SU-DHL-6 (cell line): ENCODE data around the gene DUOX2.

Experiments
- H2AFZ ChIP-seq: fragments of 200-600 bp; sonication (generic); 2 replicates; pipeline ENCODE4 v1.6.1; 2014; ENCODE audit warnings: low read depth, mild to moderate bottlenecking, moderate library complexity, mixed read lengths, antibody characterized with exemption, low read length; ENCODE audit not compliant: severe bottlenecking
- H3F3A ChIP-seq: fragments of 200-600 bp; shearing (Covaris generic); 2 replicates; pipeline ENCODE4 v1.6.0; 2016; ENCODE audit warnings: antibody characterized with exemption, mild to moderate bottlenecking; ENCODE audit not compliant: insufficient read depth
- H3K27ac ChIP-seq: fragments of 200-600 bp; sonication (generic); 2 replicates; pipeline ENCODE4 v1.5.1; 2016; ENCODE audit warnings: low read depth, mild to moderate bottlenecking, low read length, moderate library complexity, mixed read lengths
- H3K27me3 ChIP-seq: fragments of 200-600 bp; sonication (generic), shearing (Covaris generic); 2 replicates; pipeline ENCODE4 v1.6.0; 2014; ENCODE audit warnings: mild to moderate bottlenecking, low read length
- H3K36me3 ChIP-seq: fragments of 200-600 bp; sonication (generic); 2 replicates; pipeline ENCODE4 v1.6.1; 2014; ENCODE audit warnings: mild to moderate bottlenecking, low read length, mixed read lengths
- H3K4me2 ChIP-seq: fragments of 300-600, 200-600 bp; shearing (Covaris generic), sonication (generic); 2 replicates; pipeline ENCODE4 v1.6.0; 2014; ENCODE audit warnings: low read length, low read depth, mild to moderate bottlenecking; ENCODE audit not compliant: poor library complexity, severe bottlenecking
- H3K4me3 ChIP-seq: fragments of 200-600 bp; sonication (generic); 2 replicates; pipeline ENCODE4 v1.5.1; 2014; ENCODE audit warnings: antibody characterized with exemption, low read length, mild to moderate bottlenecking, mixed read lengths; ENCODE audit not compliant: insufficient read depth, poor library complexity, severe bottlenecking
- H3K79me2 ChIP-seq: fragments of 200-600 bp; sonication (generic); 2 replicates; pipeline ENCODE4 v1.6.1; 2014; ENCODE audit warnings: mild to moderate bottlenecking, low read length, moderate library complexity; ENCODE audit not compliant: insufficient read depth
- H3K9ac ChIP-seq: fragments of 200-600 bp; sonication (generic); 2 replicates; pipeline ENCODE4 v1.7.0; 2014; ENCODE audit warnings: mild to moderate bottlenecking, low read length
- H3K9me2 ChIP-seq: fragments of 200-600 bp; sonication (generic); replicated peaks from 2 replicates; pipeline ENCODE4 v1.6.1; 2014; ENCODE audit warnings: low read length; ENCODE audit not compliant: insufficient read depth
- H3K9me3 ChIP-seq: fragments of 200-600 bp; sonication (generic); 2 replicates; pipeline ENCODE4 v1.6.1; 2014; ENCODE audit warnings: low read length, mixed read lengths; ENCODE audit not compliant: insufficient read depth
- H4K20me1 ChIP-seq: fragments of 200-600 bp; sonication (generic); 2 replicates; pipeline ENCODE4 v1.6.1; 2014; ENCODE audit warnings: low read depth, mild to moderate bottlenecking, antibody characterized with exemption, low read length, moderate library complexity, mixed read lengths
- EZH2phosphoT487 ChIP-seq: fragments of 200-600 bp; sonication (generic), shearing (Covaris generic); conservative IDR thresholded peaks from 2 replicates; pipeline ENCODE4 v1.6.1; 2018; ENCODE audit warnings: mild to moderate bottlenecking, antibody characterized with exemption, low read length, moderate library complexity, mixed read lengths
- TF ChIP-seq, protein P1 (sequence below): fragments of 200-600 bp; sonication (generic); IDR thresholded peaks from one replicate; pipeline ENCODE4 v1.5.1; 2017; ENCODE audit warnings: antibody characterized with exemption, mild to moderate bottlenecking, low read length, moderate library complexity; ENCODE audit not compliant: insufficient read depth, poor library complexity, severe bottlenecking

The DUOX2 gene

DNA sequence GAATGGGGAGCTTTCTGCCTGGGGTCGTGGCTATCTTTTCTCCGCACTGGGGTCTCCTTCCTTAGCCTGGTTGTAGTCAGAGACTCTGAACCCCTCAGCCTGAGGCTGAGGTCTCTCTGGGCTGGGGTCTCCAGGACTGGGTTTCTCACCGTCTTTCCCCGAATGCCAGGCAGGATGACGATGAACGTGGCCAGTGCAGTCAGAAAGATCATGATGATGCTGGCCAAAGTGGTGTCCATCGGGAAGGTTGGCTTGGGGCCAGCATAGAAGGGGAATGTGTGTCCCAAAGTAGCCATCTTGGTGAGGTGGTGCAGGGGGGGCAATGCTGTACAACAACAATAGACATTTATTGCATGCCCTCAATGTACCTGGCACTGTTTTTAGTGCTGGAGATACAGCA is 8.7 kb upstream of the DUOX2 start:
- no peak overlapping the region for H3K4me3 ChIP-seq
- H3K4me2 ChIP-seq: no peak overlapping the region
- no peaks in the 10 kb centered on the region for H3K36me3 ChIP-seq
- H3K9me2 ChIP-seq: no peaks in the 10 kb centered on the region
- no peaks in the 10 kb centered on the region for H3K79me2 ChIP-seq
- H2AFZ ChIP-seq: no peak overlapping the region
- H3K27me3 ChIP-seq: no peaks in the 10 kb centered on the region
- no peak overlapping the region for H3K27ac ChIP-seq
- H3K9me3 ChIP-seq: no peaks in the 10 kb centered on the region
- no peak for TF ChIP-seq EZH2phosphoT487
- TF ChIP-seq, protein P1, sequence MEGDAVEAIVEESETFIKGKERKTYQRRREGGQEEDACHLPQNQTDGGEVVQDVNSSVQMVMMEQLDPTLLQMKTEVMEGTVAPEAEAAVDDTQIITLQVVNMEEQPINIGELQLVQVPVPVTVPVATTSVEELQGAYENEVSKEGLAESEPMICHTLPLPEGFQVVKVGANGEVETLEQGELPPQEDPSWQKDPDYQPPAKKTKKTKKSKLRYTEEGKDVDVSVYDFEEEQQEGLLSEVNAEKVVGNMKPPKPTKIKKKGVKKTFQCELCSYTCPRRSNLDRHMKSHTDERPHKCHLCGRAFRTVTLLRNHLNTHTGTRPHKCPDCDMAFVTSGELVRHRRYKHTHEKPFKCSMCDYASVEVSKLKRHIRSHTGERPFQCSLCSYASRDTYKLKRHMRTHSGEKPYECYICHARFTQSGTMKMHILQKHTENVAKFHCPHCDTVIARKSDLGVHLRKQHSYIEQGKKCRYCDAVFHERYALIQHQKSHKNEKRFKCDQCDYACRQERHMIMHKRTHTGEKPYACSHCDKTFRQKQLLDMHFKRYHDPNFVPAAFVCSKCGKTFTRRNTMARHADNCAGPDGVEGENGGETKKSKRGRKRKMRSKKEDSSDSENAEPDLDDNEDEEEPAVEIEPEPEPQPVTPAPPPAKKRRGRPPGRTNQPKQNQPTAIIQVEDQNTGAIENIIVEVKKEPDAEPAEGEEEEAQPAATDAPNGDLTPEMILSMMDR: no peak
- H3F3A ChIP-seq: no peaks in the 10 kb centered on the region
- H4K20me1 ChIP-seq: no peaks in the 10 kb centered on the region; the same call in 1 of the 2 replicates
- no peak overlapping the region for H3K9ac ChIP-seq

DNA sequence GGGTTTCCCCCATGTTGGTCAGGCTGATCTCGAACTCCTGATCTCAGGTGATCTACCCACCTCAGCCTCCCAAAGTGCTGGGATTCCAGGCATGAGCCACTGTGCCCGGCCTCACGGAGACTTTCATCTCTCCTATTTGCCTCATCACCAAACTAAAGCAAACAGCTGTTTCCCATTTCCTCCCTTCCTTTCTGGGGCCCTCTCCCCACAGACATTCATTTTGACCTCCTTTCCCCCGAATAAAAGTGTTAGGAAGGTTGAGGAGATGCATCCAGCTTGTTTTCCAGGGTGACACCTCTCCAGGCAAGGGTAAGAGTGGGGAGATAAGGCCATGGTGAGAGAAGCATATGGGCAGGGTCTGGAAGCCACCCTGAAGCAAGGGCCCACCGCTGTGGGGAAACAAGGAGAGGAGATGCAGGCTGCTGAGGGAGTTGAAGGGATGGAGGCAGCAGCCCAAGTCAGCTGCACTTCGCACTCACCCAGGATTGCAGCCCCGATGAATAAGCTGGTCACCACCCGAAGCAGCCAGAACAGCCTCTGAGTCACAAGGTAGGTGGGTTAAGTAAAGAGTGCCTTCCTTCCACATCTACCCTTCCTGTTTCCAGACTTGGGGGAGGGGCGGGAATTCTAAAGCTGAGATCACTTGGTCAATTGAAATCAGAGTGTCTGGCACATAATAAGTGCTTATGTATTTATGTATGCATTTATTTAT is 7.9 kb upstream of the DUOX2 start:
- Histone ChIP-seq H2AFZ (no peak overlapping the region), H3K36me3 (no peaks in the 10 kb centered on the region), H4K20me1 (no peaks in the 10 kb centered on the region; the same call in 1 of the 2 replicates), H3K27ac (no peak overlapping the region), H3K9ac (no peak overlapping the region), H3K79me2 (no peaks in the 10 kb centered on the region), H3F3A (no peaks in the 10 kb centered on the region), H3K27me3 (no peaks in the 10 kb centered on the region), H3K9me2 (no peaks in the 10 kb centered on the region), H3K4me3 (no peak overlapping the region), H3K4me2 (no peak overlapping the region), H3K9me3 (no peaks in the 10 kb centered on the region)
- TF ChIP-seq EZH2phosphoT487: no peak
- TF ChIP-seq, protein P1: no peak

DNA sequence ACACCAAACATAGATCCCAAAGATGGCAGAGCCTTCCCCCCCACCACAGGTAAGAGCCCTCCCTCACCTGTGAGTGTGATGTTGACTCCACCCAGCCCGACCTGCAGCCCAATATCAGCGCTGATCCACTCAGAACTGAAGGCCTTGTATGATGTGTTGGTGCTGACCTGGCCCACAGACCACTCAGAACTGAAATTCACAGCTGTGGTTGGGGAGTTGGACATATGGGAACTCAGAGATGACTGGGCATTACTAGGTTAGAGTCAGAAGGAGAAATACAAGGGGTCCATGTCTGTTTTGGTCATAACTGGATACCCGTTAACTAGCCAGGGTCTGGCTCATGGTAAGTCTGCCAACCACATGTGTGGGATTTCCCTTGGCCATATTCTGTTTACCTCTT is 7.0 kb upstream of the DUOX2 start:
- no peak for TF ChIP-seq EZH2phosphoT487
- TF ChIP-seq, protein P1: no peak
- no peaks in the 10 kb centered on the region for H3K79me2 ChIP-seq
- no peak overlapping the region for H3K4me3 ChIP-seq
- H3K36me3 ChIP-seq: no peaks in the 10 kb centered on the region
- H3F3A ChIP-seq: no peaks in the 10 kb centered on the region
- no peaks in the 10 kb centered on the region for H3K27me3 ChIP-seq
- no peak overlapping the region for H3K9ac ChIP-seq
- H3K9me3 ChIP-seq: no peaks in the 10 kb centered on the region
- no peak overlapping the region for H3K4me2 ChIP-seq
- no peaks in the 10 kb centered on the region for H4K20me1 ChIP-seq
- H2AFZ ChIP-seq: no peak overlapping the region
- no peak overlapping the region for H3K27ac ChIP-seq
- H3K9me2 ChIP-seq: no peaks in the 10 kb centered on the region
